Activated CD8-positive, alpha-beta T cell treated with anti-CD3 and anti-CD28 coated beads for 36 hours (primary cell): ENCODE measurements around the gene ACSL1. TPM values are rescaled to one million over a fixed set of nuclear protein-coding genes. Genes with fewer than 3 reads are reported as not detected.

ENCODE experiments used
- ATAC-seq: fragments of 200-7000 bp; cut with Tn5 transposase; one replicate; pipeline ENCODE4 v1.10.0; 2021; ENCODE audit warnings: mild to moderate bottlenecking, moderate library complexity
- CTCF ChIA-PET: fragments of 350-600 bp; sonication (Branson Sonifier 250); formaldehyde crosslinking; loops from one replicate; lab custom pipeline; 2021; ENCODE audit warnings: antibody characterized with exemption; lab: Charles Lee
- POLR2A ChIA-PET: fragments of 350-600 bp; sonication (Branson Sonifier 250); formaldehyde crosslinking; loops from one replicate; lab custom pipeline; 2021; ENCODE audit warnings: antibody characterized with exemption; lab: Charles Lee
- DNase-seq: peaks from one replicate; pipeline ENCODE4 v3.0.0-alpha.2; 2020
- H3K27ac Mint-ChIP-seq: one replicate; pipeline ENCODE4 v1.8.0; 2021; ENCODE audit warnings: mild to moderate bottlenecking, mixed read lengths
- H3K27me3 Mint-ChIP-seq: one replicate; pipeline ENCODE4 v1.8.0; 2021; ENCODE audit warnings: mixed read lengths
- H3K36me3 Mint-ChIP-seq: one replicate; pipeline ENCODE4 v1.8.0; 2021; ENCODE audit warnings: low read depth, mixed read lengths
- H3K4me1 Mint-ChIP-seq: one replicate; pipeline ENCODE4 v1.8.0; 2021; ENCODE audit warnings: low read depth, mixed read lengths
- H3K4me3 Mint-ChIP-seq: one replicate; pipeline ENCODE4 v1.8.0; 2021; ENCODE audit warnings: mild to moderate bottlenecking, moderate library complexity, mixed read lengths
- H3K9me3 Mint-ChIP-seq: one replicate; pipeline ENCODE4 v1.8.0; 2021; ENCODE audit warnings: mixed read lengths
- CTCF ChIP-seq: fragments of 200-600 bp; IDR thresholded peaks from one replicate; pipeline ENCODE4 v1.8.0; 2022; ENCODE audit warnings: antibody characterized with exemption, mild to moderate bottlenecking
- intact Hi-C: fragments of 100-400 bp; cut with micrococcal nuclease; formaldehyde crosslinking; loops from one replicate; pipeline ENCODE4 v1.10.0; 2022
- total RNA-seq, 2 experiments: library from RNA; stranded (reverse); gene quantifications; one replicate each; pipeline ENCODE4 v1.2.3, GENCODE V29; 2021

Gene ACSL1
- total RNA-seq, 2 experiments from 2014 or later = 12.8 to 13.1 TPM

- Mint-ChIP-seq H3K9me3 (no peaks in the 10 kb centered on the region), H3K27ac (no peak overlapping the region), H3K27me3 (peaks cover 1% of the 10 kb centered on the region), H3K4me3 (no peak overlapping the region), H3K4me1 (peaks cover 11% of the 10 kb centered on the region), H3K36me3 (no peaks in the 10 kb centered on the region)
- no peak for TF ChIP-seq CTCF
- intact Hi-C loops = no loop called here
- ChIA-PET CTCF (interaction anchor here (0.7 kb wide), 1 partner anchor 29 kb away, joined by 3 read pairs; no protein-coding TSS in a partner anchor), POLR2A (interaction anchor here (1.2 kb wide), 1 partner anchor 23 kb away, joined by 4 read pairs; no protein-coding TSS in a partner anchor)
- ATAC-seq (no peak), DNase-seq (no peak)
Measured at GRCh38 chr4:184850018-184850417, 24.2 kb upstream of the ACSL1 start.

GRCh38 chr4:184849185-184849584 is 23.4 kb upstream of the ACSL1 start:
- Mint-ChIP-seq H3K4me1 (peaks cover 2% of the 10 kb centered on the region), H3K36me3 (no peaks in the 10 kb centered on the region), H3K27me3 (no peaks in the 10 kb centered on the region), H3K4me3 (no peak overlapping the region), H3K9me3 (no peaks in the 10 kb centered on the region), H3K27ac (no peak overlapping the region)
- intact Hi-C loops = no loop called here
- no peak for TF ChIP-seq CTCF
- no peak for DNase-seq
- peak; percentile 16 for ATAC-seq
- ChIA-PET POLR2A (no interaction called here), CTCF (interaction anchor here (2.2 kb wide), 1 partner anchor 104 kb away, joined by 4 read pairs; no protein-coding TSS in a partner anchor)

- peaks cover 2% of the 10 kb centered on the region for H3K4me1 Mint-ChIP-seq
- no peak for TF ChIP-seq CTCF
- DNase-seq (no peak), ATAC-seq (no peak)
- POLR2A ChIA-PET = interaction anchor here (0.9 kb wide), 1 partner anchor 28 kb away, joined by 3 read pairs; no protein-coding TSS in a partner anchor
- CTCF ChIA-PET = interaction anchor here (2.2 kb wide), 1 partner anchor 103 kb away, joined by 4 read pairs; no protein-coding TSS in a partner anchor
- intact Hi-C loops = no loop called here
- no peak overlapping the region for H3K27ac Mint-ChIP-seq
- peaks cover under 1% of the 10 kb centered on the region for H3K27me3 Mint-ChIP-seq
- H3K36me3 Mint-ChIP-seq = no peaks in the 10 kb centered on the region
- H3K9me3 Mint-ChIP-seq = no peaks in the 10 kb centered on the region
- H3K4me3 Mint-ChIP-seq = no peak overlapping the region
Measured at GRCh38 chr4:184848510-184848909, 22.7 kb upstream of the ACSL1 start.

GRCh38 chr4:184846531-184846930 is 20.8 kb upstream of the ACSL1 start:
- CTCF ChIA-PET = interaction anchor here (0.7 kb wide), 1 partner anchor 582 kb away, joined by 3 read pairs; no protein-coding TSS in a partner anchor
- intact Hi-C loops = no loop called here
- POLR2A ChIA-PET = interaction anchor here (0.5 kb wide), 1 partner anchor 645 kb away, joined by 3 read pairs; no protein-coding TSS in a partner anchor
- Mint-ChIP-seq H3K27me3 (peaks cover 2% of the 10 kb centered on the region), H3K4me1 (peaks cover 2% of the 10 kb centered on the region), H3K9me3 (no peaks in the 10 kb centered on the region), H3K36me3 (no peaks in the 10 kb centered on the region), H3K4me3 (no peak overlapping the region), H3K27ac (no peak overlapping the region)
- TF ChIP-seq CTCF = no peak
- ATAC-seq (no peak), DNase-seq (no peak)

GRCh38 chr4:184845367-184846021 is 19.7 kb upstream of the ACSL1 start:
- peaks cover 2% of the 10 kb centered on the region for H3K4me1 Mint-ChIP-seq
- POLR2A ChIA-PET = no interaction called here
- TF ChIP-seq CTCF = no peak
- ATAC-seq (no peak), DNase-seq (no peak)
- H3K27me3 Mint-ChIP-seq = peaks cover 2% of the 10 kb centered on the region
- H3K9me3 Mint-ChIP-seq = no peaks in the 10 kb centered on the region
- intact Hi-C loops = no loop called here
- H3K27ac Mint-ChIP-seq = no peak overlapping the region
- H3K36me3 Mint-ChIP-seq = no peaks in the 10 kb centered on the region
- H3K4me3 Mint-ChIP-seq = no peak overlapping the region
- CTCF ChIA-PET = interaction anchor here (0.9 to 1.7 kb wide), 3 partner anchors 9 to 100 kb away, joined by 3 to 4 read pairs (median 3); no protein-coding TSS in a partner anchor
